Left ventricle myocardium superior (tissue), 1 donor: Measurements from ENCODE around the gene AKIRIN1. TPM values are rescaled to one million over a fixed set of nuclear protein-coding genes. Genes with fewer than 3 reads are reported as not detected.
"Not testable (repeated sequence)": the region's sequence is repeated elsewhere in the genome, so short reads cannot be mapped to it uniquely, and the experiment has no call there.

Experiments used
- ATAC-seq: fragments of 200-7000 bp; cut with Tn5 transposase; one replicate; pipeline ENCODE4 v1.9.1; 2020; ENCODE audit warnings: mild to moderate bottlenecking, moderate library complexity
- DNase-seq: peaks from one replicate; pipeline ENCODE4 v3.0.0-alpha.2; 2020
- intact Hi-C: fragments of 100-400 bp; cut with micrococcal nuclease; formaldehyde crosslinking; loops from one replicate; pipeline ENCODE4 v1.11.0; 2022
- long read RNA-seq: library from polyadenylated mRNA; unstranded; transcript quantifications from one replicate; pipeline ENCODE4 v2.0.0, GENCODE V29; 2021
- total RNA-seq: library from RNA; stranded (reverse); fragmentation: NEBNext Ultra II Directional; extraction: Animal tissue kit (Norgen Biotek cat#: 25700); gene quantifications from one replicate; pipeline ENCODE4 v1.2.1, GENCODE V29; 2021
- donor health status: DM: no; HTN: yes; CAD: no; lungs with severe emphysema.

AKIRIN1 gene, protein sequence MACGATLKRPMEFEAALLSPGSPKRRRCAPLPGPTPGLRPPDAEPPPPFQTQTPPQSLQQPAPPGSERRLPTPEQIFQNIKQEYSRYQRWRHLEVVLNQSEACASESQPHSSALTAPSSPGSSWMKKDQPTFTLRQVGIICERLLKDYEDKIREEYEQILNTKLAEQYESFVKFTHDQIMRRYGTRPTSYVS
- total RNA-seq: 66.4 TPM
- long read RNA-seq, transcript AKIRIN1-202 (5 exons, 2,741 nt): major isoform, 177 of 209 reads
- long read RNA-seq, transcript AKIRIN1-203 (4 exons, 1,243 nt): minor isoform, 9 of 209 reads
- long read RNA-seq, partial matches to known transcripts: 20 of 209 reads
- long read RNA-seq, other reads (novel, unspliced or antisense): 3 of 209 reads

GRCh38 chr1:38990738-38991637, at the start of gene AKIRIN1:
Gene AKIRIN1 (plus strand): TSS chr1:38991276. CDS start chr1:38991381, 105 bp downstream.
- peak; percentile 99 for DNase-seq
- ATAC-seq: peak; percentile 97
- intact Hi-C loops: no loop called here

DNA sequence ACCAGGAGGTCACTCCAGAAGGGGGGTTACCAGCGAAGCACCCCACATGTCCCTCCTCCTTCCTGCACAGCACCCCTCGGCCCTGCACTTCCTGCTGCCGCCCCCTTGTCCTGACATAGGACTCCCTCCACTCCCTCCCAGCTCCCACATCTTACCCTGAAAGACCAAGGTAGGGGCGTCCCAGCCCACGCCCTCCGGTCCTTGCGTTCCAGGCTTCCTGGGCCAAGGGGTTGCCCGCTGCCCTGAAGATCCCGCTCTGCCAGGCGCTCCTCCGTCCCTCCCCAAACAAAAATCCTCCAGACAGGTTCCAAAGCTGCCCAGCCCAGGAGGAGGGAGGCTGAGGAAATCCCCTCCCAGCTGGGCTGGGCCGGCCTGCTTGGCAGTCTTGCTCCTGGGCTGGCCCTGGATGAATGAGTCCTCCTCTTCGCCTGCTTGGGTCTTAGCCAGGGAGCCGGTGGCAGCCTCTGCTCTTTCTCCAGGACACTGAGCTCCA, 49.5 kb upstream of the AKIRIN1 start, which contains the start of gene RHBDL2:
TSS of gene RHBDL2 (minus strand) at position 304 of the 493 bp plus-strand sequence. CDS start 22,618 bp downstream, outside the sequence.
- ATAC-seq (peak; percentile 97), DNase-seq (peak; percentile 69)
- intact Hi-C loops: no loop called here

DNA sequence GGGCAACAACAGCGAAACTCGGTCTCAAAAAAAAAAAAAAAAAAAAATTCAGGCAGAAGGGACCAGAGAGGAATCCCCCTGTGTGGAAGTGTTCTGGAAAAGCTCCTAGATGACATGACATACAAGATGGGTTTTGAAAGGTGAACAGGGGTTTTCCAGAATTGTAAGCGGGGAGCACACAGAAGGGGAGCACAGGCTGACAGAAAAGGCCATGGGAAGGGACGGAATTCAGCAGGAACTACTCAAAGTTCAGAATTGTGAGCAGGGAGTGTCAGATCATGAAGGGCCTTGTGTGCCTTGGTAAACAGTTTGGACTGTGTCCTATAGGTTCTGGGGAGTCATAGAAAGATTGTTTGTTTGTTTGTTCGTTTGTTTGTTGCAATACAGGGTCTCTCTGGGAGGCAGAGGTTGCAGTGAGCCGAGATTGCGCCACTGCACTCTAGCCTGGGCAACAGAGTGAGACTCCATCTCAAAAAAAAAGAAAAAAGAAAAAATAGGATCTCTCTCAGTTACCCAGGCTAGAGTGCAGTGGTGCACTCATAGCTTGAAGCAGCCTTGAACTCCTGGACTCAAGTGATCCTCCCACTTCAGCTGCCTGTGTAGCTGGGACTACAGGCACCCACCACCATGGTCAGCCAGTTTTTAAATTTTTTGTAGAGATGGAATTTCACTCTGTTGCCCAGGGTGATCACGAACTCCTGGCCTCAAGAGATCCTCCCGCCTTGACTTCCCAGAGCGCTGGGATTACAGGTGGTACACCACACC, 48.2 kb upstream of the AKIRIN1 start:
- intact Hi-C loops: no loop called here
- DNase-seq (no peak), ATAC-seq (no peak)

DNA sequence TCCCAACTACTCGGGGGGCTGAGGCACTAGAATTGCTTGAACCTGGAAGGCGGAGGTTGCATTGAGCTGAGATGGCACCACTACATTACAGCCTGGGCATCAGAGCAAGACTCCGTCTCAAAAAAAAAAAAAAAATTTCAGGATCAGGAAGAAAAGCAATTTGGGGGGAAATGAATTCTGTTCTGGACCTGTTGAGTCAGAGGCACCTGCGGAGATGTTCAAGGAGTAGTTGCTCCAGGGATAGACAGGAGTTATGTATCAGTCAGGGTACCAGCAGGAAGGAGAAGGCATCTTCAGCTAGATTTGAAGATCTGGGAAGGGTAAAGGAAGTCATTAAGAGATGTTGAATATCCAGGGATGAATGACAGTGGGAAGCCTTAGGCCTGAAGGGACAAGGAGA, 46.5 kb upstream of the AKIRIN1 start:
- ATAC-seq: no peak
- DNase-seq: no peak
- intact Hi-C loops: no loop called here

- ATAC-seq (no peak), DNase-seq (no peak)
- intact Hi-C loops: no loop called here
These were observed 40.5 kb upstream of the AKIRIN1 start for GRCh38 chr1:38950553-38950952.

DNA sequence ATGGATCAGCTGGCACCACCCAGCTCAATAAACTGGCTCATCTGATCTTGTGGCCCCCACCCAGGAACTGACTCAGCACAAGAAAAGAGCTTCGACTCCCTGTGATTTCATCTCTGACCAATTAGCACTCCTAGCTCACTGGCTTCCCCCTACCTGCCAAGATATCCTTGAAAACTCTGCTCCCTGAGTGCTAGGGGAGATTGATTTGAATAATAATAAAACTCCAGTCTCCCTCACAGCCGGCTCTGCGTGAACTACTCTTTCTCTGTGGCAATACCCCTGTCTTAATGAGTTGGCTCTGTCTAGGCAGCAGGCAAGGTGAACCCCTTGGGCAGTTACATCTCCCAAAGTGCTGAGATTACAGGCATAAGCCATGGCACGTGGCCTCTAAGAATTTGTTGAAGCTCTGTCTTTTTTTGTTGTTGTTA, 37.6 kb upstream of the AKIRIN1 start:
- DNase-seq (no peak), ATAC-seq (no peak)
- intact Hi-C loops: no loop called here

- DNase-seq (no peak), ATAC-seq (no peak)
- intact Hi-C loops: no loop called here
These were observed 32.1 kb upstream of the AKIRIN1 start for GRCh38 chr1:38958967-38959366.

DNA sequence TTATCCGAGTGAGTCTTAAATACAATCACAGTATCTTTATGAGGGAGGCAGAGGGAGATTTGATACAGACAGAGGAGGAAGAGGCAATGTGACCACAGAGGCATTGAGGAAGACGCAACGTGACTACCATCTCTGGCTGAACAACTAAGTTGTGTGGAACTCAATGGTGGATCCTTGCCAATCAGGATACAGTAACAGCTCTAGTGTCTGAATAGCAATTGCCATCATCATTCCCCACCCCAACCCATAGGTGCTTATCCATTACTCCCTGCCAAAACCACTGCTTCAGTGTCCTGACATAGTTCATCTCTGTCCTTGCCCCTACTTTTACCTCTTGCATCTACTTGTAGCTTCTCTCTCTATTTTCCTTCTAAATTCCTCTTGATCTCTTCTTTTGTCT, 29.0 kb upstream of the AKIRIN1 start:
- ATAC-seq: no peak
- DNase-seq: no peak
- intact Hi-C loops: no loop called here

GRCh38 chr1:38962560-38962959, 28.5 kb upstream of the AKIRIN1 start:
- DNase-seq: no peak
- ATAC-seq: no peak
- intact Hi-C loops: no loop called here

DNA sequence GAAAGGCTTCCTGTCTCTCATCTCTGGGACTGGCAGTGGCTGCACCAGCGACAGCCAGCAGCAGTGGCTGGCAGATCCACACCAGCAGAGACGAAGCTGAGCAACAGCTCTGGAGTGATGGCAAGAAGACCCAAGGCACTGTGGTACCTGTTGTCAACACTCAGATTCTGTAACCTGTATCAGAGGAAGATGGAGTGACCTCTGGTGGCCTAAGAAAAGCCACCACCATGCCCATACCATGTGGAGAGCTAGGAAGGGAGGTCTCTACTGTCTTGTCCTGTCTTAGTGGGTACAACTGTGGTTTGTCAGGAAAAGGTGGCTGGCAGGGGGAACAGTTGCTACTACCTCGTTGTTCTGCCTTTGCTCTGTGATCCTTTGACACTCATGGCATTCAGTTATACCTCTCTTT, 26.9 kb upstream of the AKIRIN1 start:
- DNase-seq (no peak), ATAC-seq (no peak)
- intact Hi-C loops: no loop called here

- ATAC-seq: not testable (repeated sequence)
These were observed 17.9 kb upstream of the AKIRIN1 start for GRCh38 chr1:38973145-38973544.

DNA sequence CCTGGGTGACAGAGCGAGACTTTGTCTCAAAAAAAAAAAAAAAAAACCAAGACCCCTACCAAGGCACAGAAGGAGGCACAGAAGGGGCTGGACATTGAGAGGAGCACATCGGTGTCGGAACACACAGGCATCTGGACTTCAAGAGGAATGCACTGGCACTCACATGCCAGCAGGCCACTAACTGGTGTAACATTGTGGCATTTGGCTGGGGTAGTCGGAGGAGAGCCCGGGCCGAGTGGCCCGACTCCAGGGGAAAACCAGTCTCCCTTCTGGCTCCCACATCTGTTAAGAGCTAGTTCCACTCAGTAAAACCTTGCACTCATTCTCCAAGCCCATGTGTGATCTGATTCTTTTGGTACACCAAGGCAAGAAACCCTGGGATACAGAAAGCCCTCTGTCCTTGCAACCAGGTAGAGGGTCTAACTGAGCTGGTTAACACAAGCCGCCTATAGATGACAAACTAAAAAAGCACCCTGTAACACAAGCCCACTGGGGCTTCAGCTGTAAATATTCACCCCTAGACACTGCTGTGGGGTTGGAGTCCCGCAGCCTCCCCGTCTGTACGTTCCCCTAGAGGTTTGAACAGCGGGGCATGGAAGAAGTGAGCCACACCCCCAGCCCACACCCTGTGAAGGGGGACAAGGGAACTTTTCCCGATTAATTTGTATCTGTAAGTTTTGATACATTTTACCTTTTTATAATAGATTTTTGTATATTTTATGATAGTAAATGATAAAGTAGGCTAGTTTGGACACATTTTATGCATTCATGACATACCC, 17.2 kb upstream of the AKIRIN1 start:
- intact Hi-C loops: no loop called here
- DNase-seq (peak; percentile 45), ATAC-seq (peak; percentile 85)

More at GRCh38 chr1:38973145-38973544, 17.9 kb upstream of the AKIRIN1 start:
- intact Hi-C loops, DNase-seq: not testable (repeated sequence)

DNA sequence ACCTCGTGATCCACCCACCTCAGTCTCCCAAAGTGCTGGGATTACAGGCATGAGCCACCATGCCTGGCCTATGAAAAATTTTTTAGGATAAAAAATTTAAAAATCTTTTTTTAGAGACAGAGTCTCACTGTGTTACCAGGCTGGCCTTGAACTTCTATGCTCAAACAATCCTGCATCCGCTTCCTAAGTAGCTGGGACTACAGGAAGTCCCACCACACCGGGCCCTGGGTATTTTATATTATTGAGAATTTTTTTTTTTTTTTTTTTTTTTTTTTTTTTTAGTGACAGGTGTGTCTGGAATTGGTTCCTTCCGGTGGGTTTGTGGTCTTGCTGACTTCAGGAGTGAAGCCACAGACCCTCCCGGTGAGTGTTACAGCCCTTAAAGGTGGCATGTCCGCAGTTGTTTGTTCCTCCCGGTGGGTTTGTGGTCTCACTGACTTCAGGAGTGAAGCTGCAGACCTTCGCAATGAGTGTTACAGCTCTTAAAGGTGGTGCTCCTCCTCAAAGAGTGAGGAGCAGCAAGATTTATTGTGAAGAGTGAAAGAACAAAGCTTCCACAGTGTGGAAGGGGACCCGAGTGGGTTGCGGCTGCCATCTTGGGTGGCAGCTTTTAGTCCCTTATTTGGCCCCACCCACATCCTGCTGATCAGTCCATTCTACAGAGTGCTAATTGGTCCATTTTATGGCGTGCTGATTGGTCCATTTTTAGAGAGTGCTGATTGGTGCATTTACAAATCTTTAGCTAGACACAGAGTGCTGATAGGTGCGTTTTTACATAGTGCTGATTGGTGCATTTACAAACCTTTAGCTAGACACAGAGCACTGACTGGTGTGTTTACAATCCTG, 13.5 kb upstream of the AKIRIN1 start:
- intact Hi-C loops, DNase-seq, ATAC-seq: not testable (repeated sequence)

DNA sequence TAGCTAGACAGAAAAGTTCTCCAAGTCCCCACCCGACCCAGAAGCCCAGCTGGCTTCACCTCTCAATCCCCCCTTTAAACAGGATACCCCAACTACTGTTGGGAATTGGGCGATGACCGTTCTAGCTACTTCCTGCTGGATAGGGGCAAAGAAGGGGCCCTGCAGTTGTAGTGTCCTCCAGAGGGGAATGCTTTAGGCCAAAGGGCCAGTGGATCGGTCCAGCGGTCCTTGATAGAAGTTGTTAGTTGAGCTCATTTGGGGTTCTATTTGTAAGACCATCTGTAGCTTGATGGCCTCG, 12.9 kb upstream of the AKIRIN1 start:
- ATAC-seq, intact Hi-C loops, DNase-seq: not testable (repeated sequence)

- ATAC-seq, DNase-seq, intact Hi-C loops: not testable (repeated sequence)
These were observed 11.7 kb upstream of the AKIRIN1 start for GRCh38 chr1:38979380-38979779.

DNA sequence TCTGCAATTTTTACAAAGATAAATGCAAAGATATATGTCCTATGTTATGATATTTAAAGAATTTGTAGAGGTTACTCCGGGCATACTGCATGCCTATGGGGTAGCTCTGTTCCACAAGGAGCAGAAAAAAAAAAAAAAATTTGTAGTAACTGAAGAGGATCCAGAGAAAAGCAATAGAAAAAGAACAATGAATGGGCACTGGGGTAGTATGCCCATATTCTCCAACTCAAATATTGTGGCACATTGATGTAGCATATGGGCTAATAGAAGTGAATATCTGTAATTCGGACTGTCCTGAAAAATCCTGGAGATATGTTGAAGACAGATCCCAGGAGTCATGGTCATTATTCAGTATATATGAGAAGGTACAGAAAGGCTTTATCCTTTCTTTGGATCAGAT, 1.1 kb upstream of the AKIRIN1 start:
- DNase-seq: no peak
- intact Hi-C loops: no loop called here
- no peak for ATAC-seq

DNA sequence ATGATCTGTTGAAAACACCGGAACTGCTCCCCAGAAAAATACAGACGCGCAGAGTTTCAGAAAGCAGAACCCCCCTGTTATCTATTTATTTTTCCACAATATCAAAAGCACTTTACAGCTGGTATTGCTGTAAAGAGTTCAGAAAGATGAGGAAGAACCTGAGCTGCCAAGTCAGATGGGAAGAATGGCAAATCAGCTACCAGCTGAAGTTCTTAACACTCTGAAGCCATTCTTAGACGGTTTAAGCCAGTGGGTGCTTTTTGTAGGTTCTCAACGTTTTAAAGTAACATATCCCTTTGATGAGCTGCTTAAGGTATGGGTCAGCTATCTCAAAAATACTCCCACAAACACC, 714 bp upstream of the AKIRIN1 start:
- intact Hi-C loops: no loop called here
- ATAC-seq: no peak
- DNase-seq: no peak
